HL-60 (cell line): Measurements from ENCODE around the gene ACOXL.
A peak's percentile ranks its signal among the peaks of the same experiment; 100 is the strongest.

Experiments
- DNase-seq, 2 experiments: peaks; one replicate each; pipeline ENCODE4 v3.0.0-alpha.2; 2010 to 2020; ENCODE audit warnings: low read depth in 1 of 2, low spot score in 1 of 2
- H3K27ac ChIP-seq: fragments of 250-450 bp; sonication (Bioruptor Pico); replicated peaks from 2 replicates; pipeline ENCODE4 v1.5.1; 2020; ENCODE audit warnings: mild to moderate bottlenecking, moderate library complexity
- H3K27me3 ChIP-seq: fragments of 250-450 bp; sonication (Bioruptor Pico); 2 replicates; pipeline ENCODE4 v1.5.1; 2021; ENCODE audit warnings: mild to moderate bottlenecking, moderate library complexity; ENCODE audit not compliant: insufficient read depth, poor library complexity, severe bottlenecking
- H3K4me3 ChIP-seq: replicated peaks from 2 replicates; pipeline ENCODE4 v1.5.1; 2011; ENCODE audit warnings: mild to moderate bottlenecking, control low read depth, low read length; ENCODE audit not compliant: insufficient read depth
- CTCF ChIP-seq: IDR thresholded peaks from one replicate; pipeline ENCODE4 v1.5.1; 2011; ENCODE audit warnings: low read length, control low read depth, inconsistent platforms; ENCODE audit not compliant: insufficient read depth
- GABPA ChIP-seq: IDR thresholded peaks from 2 replicates; pipeline ENCODE4 v1.6.1; 2012; ENCODE audit warnings: low read depth
- POLR2AphosphoS5 ChIP-seq: IDR thresholded peaks from 2 replicates; pipeline ENCODE4 v1.6.1; 2012; ENCODE audit warnings: low read depth
- REST ChIP-seq: IDR thresholded peaks from 2 replicates; pipeline ENCODE4 v1.6.1; 2012; ENCODE audit warnings: low read depth; ENCODE audit not compliant: insufficient replicate concordance
- SPI1 ChIP-seq: IDR thresholded peaks from 2 replicates; pipeline ENCODE4 v1.6.1; 2012; ENCODE audit warnings: low read depth, mild to moderate bottlenecking, borderline replicate concordance

The ACOXL gene

GRCh38 chr2:111015283-111015995 is 283.1 kb downstream of the ACOXL start:
- TF ChIP-seq GABPA = no peak
- TF ChIP-seq SPI1 = no peak
- DNase-seq = no peak
- H3K27ac ChIP-seq = no peak overlapping the region
- no peak overlapping the region for H3K4me3 ChIP-seq
- H3K27me3 ChIP-seq = no peaks in the 10 kb centered on the region

- TF ChIP-seq SPI1 = no peak
- H3K27ac ChIP-seq = peak overlapping the region; percentile 45
- peak; percentile 46 to 53 for DNase-seq
- H3K4me3 ChIP-seq = no peak overlapping the region
- H3K27me3 ChIP-seq = no peaks in the 10 kb centered on the region
These were observed 284.8 kb downstream of the ACOXL start for GRCh38 chr2:111017034-111017622.

- Histone ChIP-seq H3K4me3 (no peak overlapping the region), H3K27me3 (no peaks in the 10 kb centered on the region), H3K27ac (peak overlapping the region; percentile 8; the same call in 1 of the 2 replicates)
- no peak for TF ChIP-seq POLR2AphosphoS5
- TF ChIP-seq SPI1 = no peak
- TF ChIP-seq REST = no peak
- no peak for TF ChIP-seq CTCF
- no peak for TF ChIP-seq GABPA
- no peak for DNase-seq
These were observed 285.5 kb downstream of the ACOXL start for GRCh38 chr2:111017909-111018308.

- Histone ChIP-seq H3K27ac (no peak overlapping the region), H3K4me3 (no peak overlapping the region), H3K27me3 (no peaks in the 10 kb centered on the region)
- DNase-seq = no peak
- no peak for TF ChIP-seq POLR2AphosphoS5
- TF ChIP-seq REST = no peak
- TF ChIP-seq SPI1 = no peak
- no peak for TF ChIP-seq CTCF
- no peak for TF ChIP-seq GABPA
These were observed 287.0 kb downstream of the ACOXL start for GRCh38 chr2:111019381-111019780.

- Histone ChIP-seq H3K27me3 (no peaks in the 10 kb centered on the region), H3K27ac (peak overlapping the region; percentile 84), H3K4me3 (0 out of 2 replicates have a peak overlapping the region, but pooled peaks have one; percentile 4)
- TF ChIP-seq SPI1 (no peak), POLR2AphosphoS5 (peak; percentile 38), CTCF (no peak), GABPA (no peak)
- DNase-seq = peak; percentile 86 to 93
These were observed 290.3 kb downstream of the ACOXL start for GRCh38 chr2:111022633-111023032.
